ENCODE data around the gene GPD2.
"Not testable (repeated sequence)": the region's sequence is repeated elsewhere in the genome, so short reads cannot be mapped to it uniquely, and the experiment has no call there.

The GPD2 gene

DNA sequence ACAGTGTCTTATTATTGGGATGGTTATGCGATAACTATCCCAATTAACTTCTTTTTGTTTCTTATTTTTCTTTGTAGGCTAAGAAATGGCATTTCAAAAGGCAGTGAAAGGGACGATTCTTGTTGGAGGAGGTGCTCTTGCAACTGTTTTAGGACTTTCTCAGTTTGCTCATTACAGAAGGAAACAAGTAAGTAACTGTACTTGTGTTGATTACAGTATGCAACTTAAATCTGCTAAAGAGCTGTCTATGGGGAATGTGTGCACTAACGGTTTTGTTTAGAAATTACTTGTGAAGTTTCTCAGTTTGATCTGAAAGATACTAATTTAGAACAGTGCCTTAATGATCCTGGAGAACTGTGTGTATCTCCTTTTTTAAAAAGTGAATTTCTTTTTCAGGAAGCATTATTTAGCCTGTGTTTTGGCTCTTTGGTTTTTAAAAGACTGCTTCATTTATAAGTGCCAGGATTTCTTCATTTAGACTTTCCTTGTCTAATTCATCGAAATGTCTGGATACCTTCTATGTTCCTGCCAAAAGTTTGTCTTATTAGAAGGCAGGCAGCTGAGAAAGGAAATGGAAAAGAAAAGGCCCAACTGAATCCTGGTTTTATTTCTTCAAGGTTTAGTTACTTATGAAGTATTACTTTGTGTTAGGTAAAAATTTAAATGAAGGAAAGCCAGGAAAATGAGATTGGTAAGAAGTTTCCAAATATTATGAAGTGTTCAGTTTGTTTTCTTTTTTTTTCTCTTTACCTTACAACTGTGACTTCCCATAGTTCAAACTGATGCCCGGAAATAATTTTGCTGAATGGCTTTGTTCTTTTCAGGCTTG, 40.1 kb downstream of the GPD2 start:
- DNase-seq, result no peak

DNA sequence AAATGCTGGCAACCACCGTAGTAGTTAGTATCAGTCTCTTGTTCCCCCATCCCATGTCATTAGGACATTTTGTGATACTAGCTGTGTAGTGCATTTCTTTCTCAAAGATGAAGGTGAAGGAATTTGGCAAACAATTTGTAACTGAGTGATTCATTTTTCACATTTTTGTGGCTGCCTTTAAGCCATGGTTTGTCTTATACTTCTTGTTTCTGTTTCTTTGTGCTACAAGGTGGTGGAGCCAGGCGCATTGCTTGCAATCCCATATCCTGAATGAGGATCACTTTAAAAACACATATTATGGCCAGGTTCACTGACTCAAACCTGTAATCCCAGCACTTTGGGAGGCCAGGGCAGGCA, 40.6 kb downstream of the GPD2 start:
- no peak for DNase-seq

DNA sequence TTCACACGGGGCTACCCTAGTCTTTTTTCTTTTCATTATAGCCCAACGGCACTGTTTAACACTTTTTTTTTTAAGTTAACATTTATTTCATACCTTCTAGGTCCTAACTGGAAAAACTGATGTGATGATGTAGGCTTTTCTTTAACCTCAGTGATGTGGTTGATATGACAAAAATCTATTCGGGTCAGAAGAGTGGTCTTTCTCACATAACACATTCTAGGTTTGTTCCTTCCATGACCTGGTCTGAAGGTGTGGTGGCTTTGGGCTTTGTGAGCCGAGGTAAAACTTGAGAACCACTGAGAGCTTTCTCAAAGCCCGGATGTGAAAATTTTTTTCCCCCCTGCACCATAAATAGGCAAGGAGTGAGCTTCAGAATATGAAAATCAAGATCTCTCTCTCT, 44.2 kb downstream of the GPD2 start:
- no peak for DNase-seq

DNA sequence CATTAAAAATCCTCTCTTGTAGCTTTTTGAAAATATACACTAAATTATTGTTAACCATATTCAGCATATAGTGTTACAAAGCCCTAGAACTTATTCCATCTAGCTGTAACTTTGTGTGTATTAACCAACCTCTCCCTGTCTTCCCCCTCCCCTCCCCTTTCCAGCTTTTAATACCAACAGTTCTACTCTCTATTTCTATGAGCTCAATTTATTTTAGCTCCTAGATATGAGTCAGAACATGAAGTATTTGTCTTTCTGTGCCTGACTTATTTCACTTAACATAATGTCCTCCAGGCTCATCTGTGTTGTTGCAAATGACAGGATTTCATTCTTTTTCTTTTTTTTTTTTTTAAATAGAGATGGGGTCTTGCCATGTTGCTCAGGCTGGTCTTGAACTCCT, 45.1 kb downstream of the GPD2 start:
- no peak for DNase-seq

DNA sequence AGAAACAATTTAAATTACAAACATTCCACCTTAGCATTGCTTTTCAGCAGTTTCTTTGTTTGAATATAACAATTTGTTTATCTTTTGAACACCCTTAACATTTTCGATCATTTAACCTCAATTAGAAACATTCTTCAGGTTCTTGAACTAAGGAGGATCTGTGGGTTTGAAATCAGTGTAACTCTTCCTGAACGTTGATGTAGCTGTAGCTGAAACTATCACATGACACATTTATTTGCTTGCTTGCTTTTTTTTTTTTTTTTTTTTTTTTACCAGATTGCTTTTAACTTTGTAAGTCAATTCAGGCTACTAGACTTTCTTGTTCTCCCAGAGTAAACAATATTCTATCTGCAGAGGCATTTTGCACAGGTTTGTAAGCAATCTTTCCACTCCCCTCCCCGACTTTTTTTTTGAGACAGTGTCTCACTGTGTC, 47.6 kb downstream of the GPD2 start:
- no peak for DNase-seq

DNA sequence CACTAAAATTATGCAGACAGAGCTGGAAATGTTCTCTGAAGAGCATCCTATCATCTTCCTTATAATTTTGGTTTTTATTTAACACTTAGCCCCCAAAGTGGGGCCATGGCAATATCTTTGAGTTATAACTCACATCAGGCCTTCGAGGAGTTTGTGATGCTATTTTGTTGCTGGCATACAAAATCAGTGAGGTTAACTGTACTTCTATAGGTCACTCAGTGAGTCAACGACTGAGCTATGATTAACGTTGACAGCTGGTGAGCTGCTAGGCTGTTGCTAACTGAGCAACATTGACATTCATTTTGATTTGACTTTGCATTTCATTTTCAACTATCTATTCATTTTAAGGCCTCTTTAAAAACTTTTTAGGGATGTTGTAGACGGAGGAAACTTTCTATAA, 50.0 kb downstream of the GPD2 start:
- DNase-seq, result no peak

DNA sequence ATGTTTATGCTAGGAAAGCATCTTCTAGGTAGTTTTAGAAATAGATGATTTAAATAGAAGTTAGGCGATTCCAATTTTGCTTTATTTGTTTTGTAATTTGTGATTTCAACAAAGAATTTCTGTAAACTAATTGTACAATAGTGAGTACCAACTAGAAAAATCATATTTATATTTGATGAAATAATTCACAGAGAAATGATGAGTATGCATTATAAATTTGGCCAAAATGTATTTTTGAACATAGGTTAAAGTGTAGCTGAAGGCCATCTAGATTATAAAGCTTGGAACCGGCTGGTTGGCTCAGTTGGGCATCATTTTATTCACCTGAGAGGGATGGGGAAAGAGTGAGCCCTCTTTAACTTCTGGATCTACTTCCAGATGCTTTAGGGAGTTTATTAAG, 50.4 kb downstream of the GPD2 start:
- DNase-seq, result no peak

DNA sequence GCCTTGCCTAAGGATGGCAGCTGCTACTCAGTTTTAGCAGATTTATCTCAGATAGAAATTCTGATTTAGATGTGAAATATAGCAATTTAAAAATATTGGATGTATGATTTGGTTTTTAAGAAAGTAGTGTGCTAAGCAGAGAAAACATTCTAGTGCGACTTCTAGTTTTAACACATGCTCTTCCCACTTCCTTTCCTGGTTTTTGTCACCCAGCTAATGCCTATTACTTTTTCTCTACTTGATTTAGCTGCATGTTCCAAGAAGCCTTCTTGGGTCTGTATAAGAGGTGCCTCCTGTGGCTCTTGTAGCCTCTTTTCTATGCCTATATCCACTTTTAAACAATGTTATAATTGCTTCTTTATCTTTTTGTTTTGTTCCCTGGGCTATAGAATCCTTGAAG, 53.0 kb downstream of the GPD2 start:
- no peak for DNase-seq

DNA sequence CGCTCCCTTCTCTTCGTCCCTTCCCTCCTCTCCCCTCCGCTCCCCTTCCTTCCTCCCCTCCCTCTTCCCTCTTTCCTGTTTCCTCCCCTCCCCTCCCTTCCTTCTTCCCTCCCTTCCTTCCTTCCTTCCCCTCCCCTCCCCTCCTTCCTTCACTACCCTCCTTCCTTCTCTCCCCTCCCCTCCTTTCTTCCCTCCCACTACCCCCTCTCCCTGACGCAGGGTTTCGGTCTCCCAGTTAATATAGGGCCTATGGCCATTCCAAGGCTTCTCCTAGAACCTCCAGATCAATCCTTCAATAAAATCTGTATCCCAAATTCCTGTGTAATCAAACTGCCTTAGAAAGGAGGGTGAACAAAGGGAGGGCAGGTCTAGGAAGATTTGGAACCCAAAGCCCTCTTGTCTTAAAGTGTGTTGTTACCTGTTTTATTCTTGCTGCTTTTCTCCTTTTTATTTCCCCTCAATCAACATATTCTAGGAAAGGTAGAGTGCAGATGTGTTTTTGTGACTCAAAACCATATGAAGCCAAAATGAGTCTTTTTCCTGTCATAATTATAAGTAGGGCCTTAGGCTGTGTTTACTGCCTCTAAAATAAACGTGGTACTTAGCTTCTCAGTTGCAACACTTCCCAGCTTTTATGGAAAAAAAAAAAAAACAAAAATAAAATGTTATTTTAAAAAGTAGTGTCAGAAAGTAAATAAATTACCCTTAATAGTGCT, 53.7 kb downstream of the GPD2 start:
- DNase-seq, result no peak

DNA sequence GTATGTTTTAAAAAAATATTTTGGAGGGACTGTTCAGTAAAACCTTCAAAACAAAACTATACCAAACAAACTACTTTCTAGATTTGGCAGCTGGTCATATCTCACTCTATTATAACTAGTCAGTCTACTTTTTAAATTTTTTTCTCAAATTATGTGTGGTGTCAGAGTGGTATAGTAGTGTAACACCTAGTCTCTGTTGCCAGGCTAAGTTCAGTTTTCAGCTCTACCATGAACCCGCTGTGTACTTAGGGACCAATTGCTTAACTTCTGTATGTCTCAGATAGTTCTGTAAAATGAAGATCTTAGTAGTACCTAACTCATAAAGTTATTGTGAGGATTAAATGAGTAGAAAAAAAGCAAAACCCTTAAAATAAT, 54.3 kb downstream of the GPD2 start:
- DNase-seq, result no peak

DNA sequence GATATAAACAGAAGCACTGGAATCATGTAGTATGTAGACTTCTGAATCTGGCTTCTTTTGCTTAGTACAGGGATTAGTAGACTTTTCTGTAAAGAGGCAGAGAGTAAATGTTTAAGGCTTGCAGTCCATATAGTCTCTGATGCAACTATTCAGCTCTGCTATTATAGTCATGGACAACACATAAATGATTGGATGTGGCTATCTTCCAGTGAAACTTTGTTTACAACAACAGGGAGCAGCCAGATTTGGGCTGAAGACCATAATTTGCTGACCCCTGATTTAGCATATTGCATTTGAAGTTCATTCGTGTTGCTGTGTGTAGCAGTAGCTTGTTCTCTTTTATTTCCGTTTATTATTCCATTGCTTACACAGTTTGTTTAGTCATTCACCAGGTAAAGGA, 55.0 kb downstream of the GPD2 start:
- no peak for DNase-seq

DNA sequence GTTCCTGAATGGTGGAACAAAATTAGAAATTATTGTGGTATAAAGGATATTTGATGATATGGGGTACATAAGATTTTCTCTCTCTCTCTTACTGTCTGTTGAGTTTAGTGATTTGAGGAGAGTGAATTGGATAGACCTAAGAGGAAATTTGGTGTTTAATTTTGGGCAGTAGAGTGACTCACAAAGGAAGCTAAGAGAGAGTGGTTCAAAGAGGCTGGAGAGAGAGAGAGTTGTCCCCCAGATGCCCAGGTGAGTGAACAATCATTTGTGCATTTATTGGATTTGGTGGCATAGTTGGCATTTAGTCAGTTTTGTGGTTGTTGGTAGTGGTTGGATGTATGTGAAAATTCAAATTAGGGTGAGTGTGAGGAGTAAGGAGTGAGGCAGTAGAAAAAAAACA, 56.8 kb downstream of the GPD2 start:
- DNase-seq, result no peak

DNA sequence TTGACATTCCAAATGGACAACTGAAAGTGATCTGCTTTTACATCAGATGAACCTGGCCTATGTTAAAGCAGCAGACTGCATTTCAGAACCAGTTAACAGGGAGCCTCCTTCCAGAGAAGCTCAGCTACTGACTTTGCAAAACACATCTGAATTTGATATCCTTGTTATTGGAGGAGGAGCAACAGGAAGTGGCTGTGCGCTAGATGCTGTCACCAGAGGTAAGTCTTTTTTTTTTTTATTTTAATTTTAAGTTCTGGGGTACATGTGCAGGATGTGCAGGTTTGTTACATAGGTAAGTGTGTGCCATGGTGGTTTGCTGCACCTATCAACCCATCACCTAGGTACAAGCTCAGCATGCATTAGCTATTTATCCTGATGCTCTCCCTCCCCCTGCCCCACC, 59.8 kb downstream of the GPD2 start:
- DNase-seq, result not testable (repeated sequence)

DNA sequence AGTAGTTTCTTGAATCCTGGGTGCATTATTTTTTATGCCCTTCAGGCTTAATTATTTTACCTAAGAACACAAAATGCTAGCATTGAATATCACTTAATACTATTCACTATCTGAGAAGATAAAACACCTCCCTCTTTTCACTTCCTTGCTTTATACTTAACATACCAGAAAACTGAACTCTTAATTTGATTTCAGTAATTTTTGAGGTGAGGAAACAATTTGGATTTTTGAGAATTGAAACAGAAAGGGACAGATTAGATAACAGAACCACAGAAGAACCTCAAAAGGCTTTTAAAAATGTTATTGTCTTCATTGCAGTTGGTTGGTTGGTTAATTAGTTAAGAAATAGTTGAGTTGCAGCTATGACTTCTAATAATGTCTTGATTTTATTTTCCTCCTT, 69.5 kb downstream of the GPD2 start:
- no peak for DNase-seq

DNA sequence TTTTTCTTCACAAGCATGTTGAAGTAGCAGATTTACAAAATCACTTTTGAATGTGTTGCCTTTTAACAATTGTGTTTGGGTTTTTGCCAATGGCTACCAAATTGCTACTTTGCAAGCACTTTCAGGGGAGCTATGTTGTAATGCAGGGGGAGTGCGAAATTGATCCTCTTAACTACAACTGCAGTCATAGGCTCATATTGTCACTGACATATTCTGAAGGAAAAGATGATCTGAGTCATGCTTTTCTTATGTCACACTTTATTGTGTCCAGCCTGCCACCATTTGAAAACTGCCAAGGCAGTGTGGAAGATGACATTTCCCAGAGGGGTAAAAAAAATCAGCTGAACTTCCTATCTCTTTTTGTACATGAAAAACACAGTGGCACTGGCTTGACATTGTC, 74.9 kb downstream of the GPD2 start:
- DNase-seq, result no peak

DNA sequence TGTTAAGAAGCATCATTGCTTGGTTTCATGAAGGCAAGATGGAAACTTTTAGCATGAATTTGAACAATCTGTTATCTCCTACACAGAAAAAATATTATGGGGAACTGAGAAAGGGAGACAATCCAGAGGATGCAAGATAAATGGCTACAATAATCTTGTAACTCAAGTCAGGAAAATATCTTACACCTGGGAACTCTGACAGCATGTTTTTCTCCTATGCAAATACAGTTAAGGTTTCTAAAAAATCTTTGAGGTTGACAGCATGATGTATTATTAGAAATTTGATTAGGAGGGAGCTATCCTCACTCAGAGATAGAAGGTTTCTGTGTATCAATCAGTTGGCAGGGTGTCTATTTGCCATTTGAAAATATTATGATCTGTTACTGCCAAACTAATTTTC, 75.6 kb downstream of the GPD2 start:
- DNase-seq, result no peak

DNA sequence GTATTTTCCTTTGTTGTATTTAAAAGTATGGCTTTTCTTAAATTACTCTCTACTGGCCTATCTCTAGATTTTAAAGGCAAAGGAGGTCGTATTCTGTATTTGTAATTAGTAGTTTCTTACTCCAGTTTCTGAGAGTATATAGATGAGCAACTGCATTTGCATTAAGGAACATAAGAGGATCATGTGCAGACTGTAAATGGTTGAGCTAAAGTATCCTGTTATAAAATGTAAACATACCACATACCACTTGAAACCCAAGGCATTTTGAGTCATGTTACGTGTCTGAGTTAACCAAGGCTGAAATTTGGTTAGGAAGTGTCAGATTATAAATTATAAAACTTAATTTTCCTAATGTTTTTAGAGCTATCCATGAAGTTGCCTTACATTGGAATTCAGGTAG, 76.3 kb downstream of the GPD2 start:
- no peak for DNase-seq

DNA sequence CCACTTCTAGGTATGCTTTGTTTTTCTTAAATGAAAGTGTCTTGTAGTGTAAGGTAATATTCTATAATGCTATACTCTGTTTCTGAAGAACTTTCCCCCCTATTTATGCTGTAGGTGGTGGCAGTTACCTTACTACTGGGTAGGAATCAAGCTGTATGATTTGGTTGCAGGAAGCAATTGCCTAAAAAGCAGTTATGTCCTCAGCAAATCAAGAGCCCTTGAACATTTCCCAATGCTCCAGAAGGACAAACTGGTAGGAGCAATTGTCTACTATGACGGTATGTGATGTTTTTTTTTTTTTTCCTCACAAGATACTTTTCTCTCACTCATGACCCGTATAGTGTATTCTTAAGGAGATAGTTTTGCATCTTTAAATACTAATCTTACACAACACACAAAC, 77.0 kb downstream of the GPD2 start:
- DNase-seq, result no peak

DNA sequence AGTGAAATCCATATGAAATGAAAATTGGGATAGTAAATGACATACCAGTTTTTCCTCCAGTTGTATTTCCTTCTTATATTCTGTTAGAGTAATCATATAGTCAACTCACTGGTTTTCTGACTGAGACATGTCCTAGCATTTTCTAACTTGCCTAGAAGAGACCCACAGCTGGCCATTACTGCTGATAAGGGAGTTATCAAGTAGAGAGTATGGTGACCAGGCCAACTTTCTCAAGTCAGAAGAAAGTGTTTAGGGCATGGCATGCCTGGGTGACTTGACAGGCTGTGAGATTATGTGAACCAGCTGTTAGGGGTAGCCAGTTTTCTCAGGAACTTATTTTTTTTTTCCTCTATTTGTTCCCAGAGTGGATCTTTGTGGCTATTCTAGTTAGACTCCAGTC, 81.2 kb downstream of the GPD2 start:
- DNase-seq, result no peak

DNA sequence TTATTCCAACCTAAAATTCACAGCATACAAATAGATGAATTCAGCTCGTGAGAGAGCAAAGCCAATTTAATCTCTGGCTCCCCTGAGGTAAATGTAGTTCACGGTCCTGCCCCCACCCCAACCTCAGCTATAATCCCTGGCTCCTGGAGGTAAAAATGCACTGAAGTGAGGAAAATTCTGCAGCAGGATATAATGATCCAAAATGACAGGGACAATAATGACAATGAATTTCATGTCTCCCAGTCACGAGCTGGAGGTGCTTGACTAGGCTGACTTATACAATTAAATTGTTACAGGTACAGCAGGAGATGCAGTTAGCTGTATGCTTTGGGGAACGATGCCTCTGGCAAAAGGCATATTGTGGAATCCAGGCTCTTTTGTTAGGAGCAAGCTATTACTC, 82.0 kb downstream of the GPD2 start:
- no peak for DNase-seq

DNA sequence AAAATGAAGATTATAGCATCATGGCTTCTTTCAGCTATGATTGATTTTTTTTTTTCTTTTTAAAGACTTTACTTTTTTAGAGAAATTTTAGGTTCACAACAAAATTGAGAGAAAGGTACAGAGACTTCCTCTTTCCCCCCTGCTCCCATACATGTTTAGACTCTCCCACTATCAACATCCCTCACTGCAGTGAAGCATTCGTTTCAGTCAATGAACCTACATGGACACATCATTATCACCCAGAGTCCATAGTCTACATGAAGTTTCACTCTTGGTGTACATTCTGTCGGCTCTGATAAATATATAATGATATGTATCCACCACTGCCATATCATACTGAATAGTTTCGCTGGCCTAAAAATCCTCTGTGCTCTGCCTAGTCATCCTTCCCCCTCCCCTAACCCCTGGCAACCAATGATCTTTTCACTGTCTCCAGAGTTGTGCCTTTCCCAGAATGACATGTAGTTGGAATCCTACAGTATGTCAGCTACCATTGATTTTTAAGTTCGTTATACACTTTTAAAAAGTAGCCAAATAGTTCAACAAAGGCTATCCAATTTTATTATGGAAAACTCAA, 86.8 kb downstream of the GPD2 start:
- DNase-seq, result no peak

DNA sequence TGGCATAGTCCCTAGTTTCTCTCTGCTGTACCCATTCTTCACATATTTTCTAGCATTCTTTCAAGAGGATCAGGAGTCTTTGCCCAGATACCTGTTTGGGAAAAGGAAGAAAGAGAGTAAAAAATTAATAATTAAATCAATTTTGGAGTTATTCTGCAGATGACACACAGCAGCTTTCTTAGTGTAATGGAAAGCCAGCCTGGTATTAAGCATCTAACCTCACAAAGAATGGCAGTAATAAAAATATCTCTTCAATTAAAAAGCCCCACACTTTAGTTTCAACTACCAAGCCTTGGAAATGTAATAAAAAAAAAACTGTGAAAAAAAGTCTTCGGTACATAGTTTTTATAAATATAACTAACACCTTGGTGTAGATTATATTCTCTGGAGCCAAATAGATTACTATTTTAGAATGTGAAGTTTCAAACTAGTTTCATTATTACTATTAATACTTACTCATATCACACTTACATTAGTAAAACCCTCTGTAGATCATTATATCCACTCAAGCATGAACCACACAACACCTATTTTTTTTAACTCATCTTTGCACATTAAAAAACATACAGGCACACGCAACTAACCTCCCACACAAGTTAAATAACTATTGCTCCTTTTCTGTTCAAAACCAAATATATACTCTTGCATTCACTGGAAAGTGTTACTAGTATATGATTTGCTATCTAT, 90.9 kb downstream of the GPD2 start:
- DNase-seq, result no peak

DNA sequence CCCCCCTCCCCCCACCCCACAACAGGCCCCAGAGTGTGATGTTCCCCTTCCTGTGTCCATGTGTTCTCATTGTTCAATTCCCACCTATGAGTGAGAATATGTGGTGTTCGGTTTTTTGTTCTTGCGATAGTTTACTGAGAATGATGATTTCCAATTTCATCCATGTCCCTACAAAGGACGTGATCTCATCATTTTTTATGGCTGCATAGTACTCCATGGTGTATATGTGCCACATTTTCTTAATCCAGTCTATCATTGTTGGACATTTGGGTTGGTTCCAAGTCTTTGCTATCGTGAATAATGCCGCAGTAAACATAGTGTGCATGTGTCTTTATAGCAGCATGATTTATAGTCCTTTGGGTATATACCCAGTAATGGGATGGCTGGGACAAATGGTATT, 92.4 kb downstream of the GPD2 start:
- DNase-seq, result not testable (repeated sequence)

DNA sequence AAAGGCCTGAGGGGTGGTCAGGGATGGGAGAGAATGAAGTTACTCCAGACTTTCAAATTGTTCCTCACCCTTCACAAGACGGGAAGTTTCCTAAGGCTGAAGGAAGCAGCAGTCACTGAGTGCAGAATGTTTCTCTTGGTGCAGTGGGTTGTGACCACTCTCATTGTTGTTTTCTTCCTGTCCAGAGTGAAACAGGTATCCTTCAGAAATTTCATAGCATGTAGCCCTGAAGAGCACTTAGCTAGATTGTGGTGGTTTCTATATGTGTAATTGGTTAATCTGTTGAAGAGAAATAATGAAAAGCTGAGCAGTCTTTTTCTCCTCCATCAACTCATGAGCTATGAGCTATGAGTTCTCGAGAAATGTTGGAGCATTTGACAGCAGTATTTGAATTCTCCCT, 96.8 kb downstream of the GPD2 start:
- DNase-seq, result no peak
